ENCODE data around the gene ZCCHC7. TPM values are rescaled to one million over a fixed set of nuclear protein-coding genes. Genes with fewer than 3 reads are reported as not detected.

The ZCCHC7 gene
- polyA plus RNA-seq, 1 donor from 2014 or later: 10.9 TPM

DNA sequence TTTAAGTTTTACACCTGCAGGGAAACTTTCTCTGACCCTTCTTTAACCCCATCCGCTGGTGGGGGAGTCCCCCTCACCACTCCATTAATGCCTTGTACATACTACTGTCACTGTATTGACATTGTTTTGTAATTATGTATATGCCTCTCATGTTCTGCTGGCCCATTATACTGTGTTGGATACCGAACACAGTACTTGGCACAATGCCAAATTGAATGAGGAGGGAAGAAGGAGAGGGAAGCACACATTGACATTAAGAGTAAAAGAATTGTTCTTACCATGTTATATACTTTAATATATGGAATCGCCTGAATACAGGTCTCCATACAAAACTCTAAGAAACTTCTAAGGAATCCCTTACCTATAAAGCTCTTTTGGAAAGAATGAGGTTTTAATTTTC lies 228.5 kb downstream of the ZCCHC7 start:
- no peaks in the 10 kb centered on the region for H3K27me3 ChIP-seq (ENCODE audit: insufficient read depth, low read depth, low read length)
- no peak overlapping the region for H3K9ac ChIP-seq (ENCODE audit: low read length)
- no peak overlapping the region for H3K27ac ChIP-seq (ENCODE audit: low read length)
- no peaks in the 10 kb centered on the region for H3F3A ChIP-seq (ENCODE audit: insufficient read depth, low read length, poor library complexity, severe bottlenecking)
- no peaks in the 10 kb centered on the region for H3K9me2 ChIP-seq (ENCODE audit: insufficient read depth, low read length)
- no peak overlapping the region for H3K4me3 ChIP-seq (ENCODE audit: low read length)
- TF ChIP-seq, protein P1, sequence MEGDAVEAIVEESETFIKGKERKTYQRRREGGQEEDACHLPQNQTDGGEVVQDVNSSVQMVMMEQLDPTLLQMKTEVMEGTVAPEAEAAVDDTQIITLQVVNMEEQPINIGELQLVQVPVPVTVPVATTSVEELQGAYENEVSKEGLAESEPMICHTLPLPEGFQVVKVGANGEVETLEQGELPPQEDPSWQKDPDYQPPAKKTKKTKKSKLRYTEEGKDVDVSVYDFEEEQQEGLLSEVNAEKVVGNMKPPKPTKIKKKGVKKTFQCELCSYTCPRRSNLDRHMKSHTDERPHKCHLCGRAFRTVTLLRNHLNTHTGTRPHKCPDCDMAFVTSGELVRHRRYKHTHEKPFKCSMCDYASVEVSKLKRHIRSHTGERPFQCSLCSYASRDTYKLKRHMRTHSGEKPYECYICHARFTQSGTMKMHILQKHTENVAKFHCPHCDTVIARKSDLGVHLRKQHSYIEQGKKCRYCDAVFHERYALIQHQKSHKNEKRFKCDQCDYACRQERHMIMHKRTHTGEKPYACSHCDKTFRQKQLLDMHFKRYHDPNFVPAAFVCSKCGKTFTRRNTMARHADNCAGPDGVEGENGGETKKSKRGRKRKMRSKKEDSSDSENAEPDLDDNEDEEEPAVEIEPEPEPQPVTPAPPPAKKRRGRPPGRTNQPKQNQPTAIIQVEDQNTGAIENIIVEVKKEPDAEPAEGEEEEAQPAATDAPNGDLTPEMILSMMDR (IDR thresholded peaks at IDR 0.05; ENCODE audit: poor library complexity, severe bottlenecking): no peak
- TF ChIP-seq RAD21 (conservative IDR thresholded peaks at IDR 0.05): no peak
- no peak for TF ChIP-seq TAF1 (IDR thresholded peaks at IDR 0.05; ENCODE audit: low read depth)
- TF ChIP-seq EP300 (conservative IDR thresholded peaks at IDR 0.05; ENCODE audit: poor library complexity, severe bottlenecking): no peak
- H3K9me3 ChIP-seq (ENCODE audit: low read length): no peaks in the 10 kb centered on the region
- H3K36me3 ChIP-seq (ENCODE audit: insufficient read depth, low read length): no peaks in the 10 kb centered on the region
- no peaks in the 10 kb centered on the region for H3K79me2 ChIP-seq (replicated peaks; ENCODE audit: insufficient read depth, low read length)
- no peak overlapping the region for H3K4me2 ChIP-seq (ENCODE audit: low read length)
- no peaks in the 10 kb centered on the region for H4K20me1 ChIP-seq (ENCODE audit: insufficient read depth)
- H2AFZ ChIP-seq (ENCODE audit: low read depth, low read length): no peak overlapping the region

DNA sequence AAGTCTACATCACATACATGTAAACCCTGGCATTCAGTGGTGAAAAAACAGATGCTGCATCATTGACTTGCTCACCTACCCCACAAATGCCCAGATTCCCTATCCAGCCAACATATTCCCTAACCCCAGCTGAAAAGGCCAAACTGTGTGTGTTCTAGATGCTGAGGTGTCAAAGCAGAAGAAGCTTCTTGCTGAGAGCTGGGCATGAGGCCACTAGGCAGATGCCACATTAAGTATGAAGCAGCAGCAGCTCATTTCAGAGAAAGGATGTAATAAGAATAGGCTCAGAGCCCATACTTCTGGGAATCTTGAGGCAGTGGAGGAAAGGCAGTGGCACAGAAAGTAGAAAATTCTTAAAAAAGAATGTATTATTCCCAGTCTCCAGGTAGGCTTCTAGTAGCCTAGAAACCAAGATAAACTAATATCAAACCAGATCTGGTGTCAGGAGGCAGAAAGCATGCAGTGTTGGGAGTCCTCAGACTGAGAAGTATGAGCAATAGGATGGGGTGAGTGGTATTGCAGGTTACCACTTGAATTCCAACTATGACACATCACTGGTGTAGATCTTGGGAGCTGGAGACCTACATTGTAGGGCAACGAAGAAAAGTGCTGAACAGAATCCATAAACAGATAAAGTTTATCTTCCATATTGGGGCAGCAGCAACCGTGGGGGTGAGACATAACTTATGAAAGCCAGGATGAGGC lies 230.3 kb downstream of the ZCCHC7 start:
- Histone ChIP-seq H4K20me1 (ENCODE audit: insufficient read depth) (no peaks in the 10 kb centered on the region), H3K27me3 (ENCODE audit: insufficient read depth, low read depth, low read length) (no peaks in the 10 kb centered on the region), H3K27ac (ENCODE audit: low read length) (no peak overlapping the region), H3K36me3 (ENCODE audit: insufficient read depth, low read length) (no peaks in the 10 kb centered on the region), H3K4me3 (ENCODE audit: low read length) (no peak overlapping the region), H3K9me2 (ENCODE audit: insufficient read depth, low read length) (no peaks in the 10 kb centered on the region), H3K9ac (ENCODE audit: low read length) (no peak overlapping the region), H2AFZ (ENCODE audit: low read depth, low read length) (no peak overlapping the region), H3F3A (ENCODE audit: insufficient read depth, low read length, poor library complexity, severe bottlenecking) (no peaks in the 10 kb centered on the region), H3K4me2 (ENCODE audit: low read length) (no peak overlapping the region), H3K79me2 (replicated peaks; ENCODE audit: insufficient read depth, low read length) (no peaks in the 10 kb centered on the region), H3K9me3 (ENCODE audit: low read length) (no peaks in the 10 kb centered on the region)
- TF ChIP-seq POLR2AphosphoS5 (IDR thresholded peaks at IDR 0.05) (no peak), TAF1 (IDR thresholded peaks at IDR 0.05; ENCODE audit: low read depth) (no peak), RAD21 (conservative IDR thresholded peaks at IDR 0.05) (no peak), SMC3 (conservative IDR thresholded peaks at IDR 0.05; ENCODE audit: poor library complexity) (no peak), MXI1 (conservative IDR thresholded peaks at IDR 0.05; ENCODE audit: poor library complexity, severe bottlenecking) (no peak), EP300 (conservative IDR thresholded peaks at IDR 0.05; ENCODE audit: poor library complexity, severe bottlenecking) (no peak)
- TF ChIP-seq, protein P1 (IDR thresholded peaks at IDR 0.05; ENCODE audit: poor library complexity, severe bottlenecking): no peak
- TF ChIP-seq, protein P2, sequence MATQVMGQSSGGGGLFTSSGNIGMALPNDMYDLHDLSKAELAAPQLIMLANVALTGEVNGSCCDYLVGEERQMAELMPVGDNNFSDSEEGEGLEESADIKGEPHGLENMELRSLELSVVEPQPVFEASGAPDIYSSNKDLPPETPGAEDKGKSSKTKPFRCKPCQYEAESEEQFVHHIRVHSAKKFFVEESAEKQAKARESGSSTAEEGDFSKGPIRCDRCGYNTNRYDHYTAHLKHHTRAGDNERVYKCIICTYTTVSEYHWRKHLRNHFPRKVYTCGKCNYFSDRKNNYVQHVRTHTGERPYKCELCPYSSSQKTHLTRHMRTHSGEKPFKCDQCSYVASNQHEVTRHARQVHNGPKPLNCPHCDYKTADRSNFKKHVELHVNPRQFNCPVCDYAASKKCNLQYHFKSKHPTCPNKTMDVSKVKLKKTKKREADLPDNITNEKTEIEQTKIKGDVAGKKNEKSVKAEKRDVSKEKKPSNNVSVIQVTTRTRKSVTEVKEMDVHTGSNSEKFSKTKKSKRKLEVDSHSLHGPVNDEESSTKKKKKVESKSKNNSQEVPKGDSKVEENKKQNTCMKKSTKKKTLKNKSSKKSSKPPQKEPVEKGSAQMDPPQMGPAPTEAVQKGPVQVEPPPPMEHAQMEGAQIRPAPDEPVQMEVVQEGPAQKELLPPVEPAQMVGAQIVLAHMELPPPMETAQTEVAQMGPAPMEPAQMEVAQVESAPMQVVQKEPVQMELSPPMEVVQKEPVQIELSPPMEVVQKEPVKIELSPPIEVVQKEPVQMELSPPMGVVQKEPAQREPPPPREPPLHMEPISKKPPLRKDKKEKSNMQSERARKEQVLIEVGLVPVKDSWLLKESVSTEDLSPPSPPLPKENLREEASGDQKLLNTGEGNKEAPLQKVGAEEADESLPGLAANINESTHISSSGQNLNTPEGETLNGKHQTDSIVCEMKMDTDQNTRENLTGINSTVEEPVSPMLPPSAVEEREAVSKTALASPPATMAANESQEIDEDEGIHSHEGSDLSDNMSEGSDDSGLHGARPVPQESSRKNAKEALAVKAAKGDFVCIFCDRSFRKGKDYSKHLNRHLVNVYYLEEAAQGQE (IDR thresholded peaks at IDR 0.05; ENCODE audit: borderline replicate concordance): no peak

All from neural cell (in vitro differentiated cells).